ENCODE measurements around the gene CCDC141. TPM values are rescaled to one million over a fixed set of nuclear protein-coding genes. Genes with fewer than 3 reads are reported as not detected.

The CCDC141 gene
- total RNA-seq, 1 donor from 2014 or later: not detected

GRCh38 chr2:178787934-178788333 lies 262.0 kb downstream of the CCDC141 start:
- Mint-ChIP-seq H3K9me3 (ENCODE audit: low read depth) (no peaks in the 10 kb centered on the region), H3K4me3 (ENCODE audit: unreplicated experiment) (no peak overlapping the region), H3K36me3 (ENCODE audit: low read depth) (no peaks in the 10 kb centered on the region), H3K27me3 (ENCODE audit: low read depth) (peaks cover 20% of the 10 kb centered on the region), H3K27ac (ENCODE audit: unreplicated experiment) (no peak overlapping the region), H3K4me1 (ENCODE audit: low read depth) (no peaks in the 10 kb centered on the region)
- no peak for DNase-seq (ENCODE audit: low spot score)
- TF ChIP-seq, protein P1, sequence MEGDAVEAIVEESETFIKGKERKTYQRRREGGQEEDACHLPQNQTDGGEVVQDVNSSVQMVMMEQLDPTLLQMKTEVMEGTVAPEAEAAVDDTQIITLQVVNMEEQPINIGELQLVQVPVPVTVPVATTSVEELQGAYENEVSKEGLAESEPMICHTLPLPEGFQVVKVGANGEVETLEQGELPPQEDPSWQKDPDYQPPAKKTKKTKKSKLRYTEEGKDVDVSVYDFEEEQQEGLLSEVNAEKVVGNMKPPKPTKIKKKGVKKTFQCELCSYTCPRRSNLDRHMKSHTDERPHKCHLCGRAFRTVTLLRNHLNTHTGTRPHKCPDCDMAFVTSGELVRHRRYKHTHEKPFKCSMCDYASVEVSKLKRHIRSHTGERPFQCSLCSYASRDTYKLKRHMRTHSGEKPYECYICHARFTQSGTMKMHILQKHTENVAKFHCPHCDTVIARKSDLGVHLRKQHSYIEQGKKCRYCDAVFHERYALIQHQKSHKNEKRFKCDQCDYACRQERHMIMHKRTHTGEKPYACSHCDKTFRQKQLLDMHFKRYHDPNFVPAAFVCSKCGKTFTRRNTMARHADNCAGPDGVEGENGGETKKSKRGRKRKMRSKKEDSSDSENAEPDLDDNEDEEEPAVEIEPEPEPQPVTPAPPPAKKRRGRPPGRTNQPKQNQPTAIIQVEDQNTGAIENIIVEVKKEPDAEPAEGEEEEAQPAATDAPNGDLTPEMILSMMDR (IDR thresholded peaks at IDR 0.05): no peak

DNA sequence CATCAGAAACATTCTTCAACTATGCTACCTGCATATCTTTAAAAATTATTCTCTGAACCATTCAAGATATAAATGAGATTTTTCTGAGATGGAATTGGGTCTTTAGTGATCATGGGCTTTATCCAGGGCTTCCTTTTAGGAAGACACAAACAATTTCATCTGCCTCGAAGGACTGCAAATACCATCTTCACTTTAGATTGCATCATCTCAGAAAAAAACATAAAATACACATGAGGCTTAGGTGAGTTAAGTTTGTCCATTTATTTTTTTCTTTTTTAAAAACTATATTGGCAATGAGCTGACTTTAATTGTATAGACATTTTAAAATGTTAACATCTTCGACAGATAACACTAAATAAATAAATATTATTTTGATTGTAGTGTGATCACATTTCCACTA lies 262.8 kb downstream of the CCDC141 start:
- no peaks in the 10 kb centered on the region for H3K4me1 Mint-ChIP-seq (ENCODE audit: low read depth)
- H3K27ac Mint-ChIP-seq (ENCODE audit: unreplicated experiment): no peak overlapping the region
- peaks cover 16% of the 10 kb centered on the region for H3K27me3 Mint-ChIP-seq (ENCODE audit: low read depth)
- H3K36me3 Mint-ChIP-seq (ENCODE audit: low read depth): no peaks in the 10 kb centered on the region
- H3K9me3 Mint-ChIP-seq (ENCODE audit: low read depth): no peaks in the 10 kb centered on the region
- no peak for DNase-seq (ENCODE audit: low spot score)
- TF ChIP-seq, protein P1 (IDR thresholded peaks at IDR 0.05): no peak
- no peak overlapping the region for H3K4me3 Mint-ChIP-seq (ENCODE audit: unreplicated experiment)

- Mint-ChIP-seq H3K27ac (ENCODE audit: unreplicated experiment) (no peak overlapping the region), H3K27me3 (ENCODE audit: low read depth) (peaks cover 11% of the 10 kb centered on the region), H3K36me3 (ENCODE audit: low read depth) (no peaks in the 10 kb centered on the region), H3K4me1 (ENCODE audit: low read depth) (no peaks in the 10 kb centered on the region), H3K4me3 (ENCODE audit: unreplicated experiment) (no peak overlapping the region), H3K9me3 (ENCODE audit: low read depth) (no peaks in the 10 kb centered on the region)
- no peak for DNase-seq (ENCODE audit: low spot score)
- TF ChIP-seq, protein P1 (IDR thresholded peaks at IDR 0.05): no peak
Observed at GRCh38 chr2:178783889-178784288, 266.0 kb downstream of the CCDC141 start.

GRCh38 chr2:178782236-178782635 lies 267.7 kb downstream of the CCDC141 start:
- H3K4me3 Mint-ChIP-seq (ENCODE audit: unreplicated experiment): no peak overlapping the region
- no peaks in the 10 kb centered on the region for H3K36me3 Mint-ChIP-seq (ENCODE audit: low read depth)
- DNase-seq (ENCODE audit: low spot score): no peak
- TF ChIP-seq, protein P1 (IDR thresholded peaks at IDR 0.05): no peak
- no peaks in the 10 kb centered on the region for H3K4me1 Mint-ChIP-seq (ENCODE audit: low read depth)
- H3K9me3 Mint-ChIP-seq (ENCODE audit: low read depth): no peaks in the 10 kb centered on the region
- no peak overlapping the region for H3K27ac Mint-ChIP-seq (ENCODE audit: unreplicated experiment)
- peaks cover 4% of the 10 kb centered on the region for H3K27me3 Mint-ChIP-seq (ENCODE audit: low read depth)

Other genes with a start within 250 kb of the CCDC141 start
- not detected in 3 replicates for gene TTN, start 242.7 kb downstream of the CCDC141 start, total RNA-seq
- 67.0 to 101 TPM (median 97.7 TPM) in 3 replicates for gene SESTD1, start 214.7 kb upstream of the CCDC141 start, total RNA-seq

Measured in chondrocyte (in vitro differentiated cells).